GM12891 (cell line): ENCODE results near the gene PPA2.

ENCODE experiments used
- PAX5 ChIP-seq: IDR thresholded peaks from 2 replicates; pipeline ENCODE4 v1.6.1; 2011; ENCODE audit warnings: low read length, moderate library complexity, mild to moderate bottlenecking; ENCODE audit not compliant: insufficient read depth, severe bottlenecking
- POLR2A ChIP-seq: IDR thresholded peaks from 2 replicates; pipeline ENCODE4 v1.6.1; 2011; ENCODE audit warnings: low read depth, low read length, control low read depth
- POLR2AphosphoS5 ChIP-seq: IDR thresholded peaks from 2 replicates; pipeline ENCODE4 v1.6.1; 2011; ENCODE audit warnings: low read depth, low read length, control low read depth
- POU2F2 ChIP-seq: IDR thresholded peaks from 2 replicates; pipeline ENCODE4 v1.6.1; 2011; ENCODE audit warnings: low read depth, mild to moderate bottlenecking, control low read depth, low read length, moderate library complexity
- SPI1 ChIP-seq: IDR thresholded peaks from 2 replicates; pipeline ENCODE4 v1.6.1; 2011; ENCODE audit warnings: low read depth, low read length, control low read depth
- TAF1 ChIP-seq: IDR thresholded peaks from 2 replicates; pipeline ENCODE4 v1.6.1; 2011; ENCODE audit warnings: low read depth, low read length, control low read depth

DNA sequence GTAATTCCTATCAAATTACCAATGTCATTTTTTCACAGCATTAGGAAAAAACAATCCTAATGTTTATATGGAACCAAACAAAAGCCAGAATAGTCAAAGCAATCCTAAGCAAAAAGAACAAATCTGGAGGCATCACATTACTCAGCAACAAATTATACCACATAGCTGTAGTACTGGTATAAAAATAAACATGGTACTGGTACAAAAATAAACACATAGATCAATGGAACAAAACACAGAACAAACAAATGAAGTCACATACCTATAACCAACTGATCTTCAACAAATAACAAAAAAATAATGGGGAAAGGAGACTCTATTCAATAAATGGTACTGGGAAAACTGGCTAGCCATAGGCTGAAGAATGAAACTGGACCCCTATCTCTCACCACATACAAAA lies 37.4 kb downstream of the PPA2 start:
- TF ChIP-seq POLR2A (no peak), POLR2AphosphoS5 (no peak), SPI1 (no peak), POU2F2 (no peak), TAF1 (no peak), PAX5 (no peak)
